OCI-LY1 (cell line): ENCODE results near the gene RAB9B.

Experiments
- CTCF ChIP-seq: fragments of 200-600 bp; sonication (generic), shearing (Covaris generic); IDR thresholded peaks from 2 replicates; pipeline ENCODE4 v1.5.1; 2017; ENCODE audit warnings: mild to moderate bottlenecking, antibody characterized with exemption, low read length, moderate library complexity, mixed read lengths
- EZH2 ChIP-seq: fragments of 200-600 bp; sonication (generic), shearing (Covaris generic); IDR thresholded peaks from 2 replicates; pipeline ENCODE4 v1.8.0; 2017; ENCODE audit warnings: borderline replicate concordance, mixed run types, mild to moderate bottlenecking, antibody characterized with exemption, low read length, moderate library complexity, mixed read lengths

- TF ChIP-seq EZH2 (no peak), CTCF (no peak)
Measured at GRCh38 chrX:103831803-103832544, at the start of gene RAB9B.
